ENCODE measurements around the gene PACS1.

The PACS1 gene

DNA sequence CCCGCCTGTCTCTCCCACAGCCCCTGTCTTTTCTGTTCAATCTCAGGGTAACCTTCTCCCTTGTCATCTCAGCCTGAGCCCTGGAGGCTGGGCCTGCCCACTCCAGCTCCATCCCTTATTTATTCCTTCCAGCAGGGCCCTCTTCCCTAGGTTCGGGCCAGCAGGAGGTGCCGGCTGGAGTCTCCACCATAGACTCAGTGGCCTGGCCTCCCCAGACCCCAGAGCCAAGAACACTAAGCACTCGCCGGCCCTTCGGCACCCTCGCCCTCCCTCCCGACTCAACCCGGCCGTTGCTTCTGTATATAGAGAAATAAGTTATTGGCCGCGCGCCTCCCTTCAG is 196.9 kb downstream of the PACS1 start:
- TF ChIP-seq, protein P1, sequence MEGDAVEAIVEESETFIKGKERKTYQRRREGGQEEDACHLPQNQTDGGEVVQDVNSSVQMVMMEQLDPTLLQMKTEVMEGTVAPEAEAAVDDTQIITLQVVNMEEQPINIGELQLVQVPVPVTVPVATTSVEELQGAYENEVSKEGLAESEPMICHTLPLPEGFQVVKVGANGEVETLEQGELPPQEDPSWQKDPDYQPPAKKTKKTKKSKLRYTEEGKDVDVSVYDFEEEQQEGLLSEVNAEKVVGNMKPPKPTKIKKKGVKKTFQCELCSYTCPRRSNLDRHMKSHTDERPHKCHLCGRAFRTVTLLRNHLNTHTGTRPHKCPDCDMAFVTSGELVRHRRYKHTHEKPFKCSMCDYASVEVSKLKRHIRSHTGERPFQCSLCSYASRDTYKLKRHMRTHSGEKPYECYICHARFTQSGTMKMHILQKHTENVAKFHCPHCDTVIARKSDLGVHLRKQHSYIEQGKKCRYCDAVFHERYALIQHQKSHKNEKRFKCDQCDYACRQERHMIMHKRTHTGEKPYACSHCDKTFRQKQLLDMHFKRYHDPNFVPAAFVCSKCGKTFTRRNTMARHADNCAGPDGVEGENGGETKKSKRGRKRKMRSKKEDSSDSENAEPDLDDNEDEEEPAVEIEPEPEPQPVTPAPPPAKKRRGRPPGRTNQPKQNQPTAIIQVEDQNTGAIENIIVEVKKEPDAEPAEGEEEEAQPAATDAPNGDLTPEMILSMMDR (IDR thresholded peaks at IDR 0.05; ENCODE audit: low read depth, low read length), result no peak; the same call in 1 of the 2 replicates
- no peak for DNase-seq (ENCODE audit: extremely low read depth, low read depth)

- DNase-seq (ENCODE audit: extremely low read depth, low read depth), result peak; percentile 74
- TF ChIP-seq, protein P1 (IDR thresholded peaks at IDR 0.05; ENCODE audit: low read depth, low read length), result no peak; the same call in 1 of the 2 replicates
Measured at GRCh38 chr11:66267379-66268243, 197.5 kb downstream of the PACS1 start.

- TF ChIP-seq, protein P1 (IDR thresholded peaks at IDR 0.05; ENCODE audit: low read depth, low read length), result no peak
Measured at GRCh38 chr11:66268244-66268951, 198.3 kb downstream of the PACS1 start, which contains the start of gene RAB1B. RAB1B (plus strand) TSS chr11:66268639; CDS start chr11:66268680, 41 bp downstream.

DNA sequence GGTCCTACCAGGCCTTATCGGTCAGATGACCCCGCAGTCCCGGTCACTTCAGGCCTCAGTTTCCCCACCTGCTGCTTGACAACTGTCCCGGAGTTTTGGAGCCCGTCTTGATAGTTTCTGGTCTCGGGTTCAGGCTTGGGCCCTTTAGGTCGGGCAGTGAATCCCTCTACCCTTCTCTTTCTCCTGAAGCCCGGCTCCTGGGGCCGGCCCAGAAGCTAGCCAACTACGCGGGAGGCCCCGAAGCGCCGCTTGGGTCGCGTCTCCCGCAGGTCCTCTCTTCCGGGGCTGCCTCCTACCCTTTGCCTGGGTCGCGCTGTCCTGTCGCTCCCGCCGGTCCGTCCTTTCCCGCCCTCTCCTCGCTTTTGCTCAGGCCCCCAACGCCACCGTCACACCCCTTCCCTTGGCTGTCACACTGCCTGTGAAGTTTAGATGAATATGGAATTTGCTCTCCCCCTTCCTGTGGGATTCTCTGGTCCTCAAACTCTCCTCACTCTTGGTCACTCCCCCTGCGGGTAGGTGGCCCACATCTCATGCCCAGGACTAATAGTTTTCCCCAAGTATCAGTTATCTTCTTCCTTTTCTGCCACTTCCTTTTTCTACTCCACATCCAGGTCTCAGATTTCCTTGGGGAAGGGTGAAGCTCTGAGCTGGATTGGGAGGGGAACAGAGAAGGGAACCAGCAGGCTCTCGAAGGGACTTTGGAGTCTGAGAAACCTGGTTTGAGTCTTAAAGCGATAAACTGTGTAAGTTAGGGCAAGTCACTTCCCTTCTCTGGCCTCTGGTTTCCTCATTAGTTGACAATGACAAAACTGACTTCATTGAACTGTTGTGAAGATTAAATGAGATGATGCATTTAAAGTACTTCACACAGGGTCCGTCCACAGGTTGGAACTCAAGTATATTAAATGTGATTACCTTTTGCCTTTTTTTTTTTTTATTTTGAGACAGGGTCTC is 199.2 kb downstream of the PACS1 start:
- TF ChIP-seq, protein P1 (IDR thresholded peaks at IDR 0.05; ENCODE audit: low read depth, low read length), result peak; percentile 35
- no peak for DNase-seq (ENCODE audit: extremely low read depth, low read depth)

More at GRCh38 chr11:66268244-66268951, 198.3 kb downstream of the PACS1 start, which contains the start of gene RAB1B:
- peak; percentile 99 for DNase-seq (ENCODE audit: extremely low read depth, low read depth)

GRCh38 chr11:66271816-66272215 is 201.7 kb downstream of the PACS1 start:
- no peak for DNase-seq (ENCODE audit: extremely low read depth, low read depth)

DNA sequence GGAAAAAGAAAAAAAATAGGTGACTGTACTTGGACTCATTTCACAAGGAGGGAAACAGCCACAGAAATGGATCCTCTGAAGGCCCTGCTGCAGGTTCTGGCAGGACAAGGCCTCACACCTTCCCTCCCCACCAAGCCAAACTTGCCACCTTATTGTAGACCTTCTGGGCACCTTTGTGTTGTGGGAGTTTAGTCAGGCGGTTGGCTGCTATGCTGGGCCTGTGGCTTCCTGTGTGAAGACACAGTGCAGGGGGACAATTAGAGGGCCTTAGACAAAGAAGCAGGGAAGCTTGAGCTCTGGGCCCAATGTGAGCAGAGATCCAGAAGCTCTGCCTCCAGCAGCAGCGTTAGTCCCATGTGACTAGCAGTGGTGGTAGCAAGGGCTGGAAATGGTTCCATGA is 202.5 kb downstream of the PACS1 start:
- TF ChIP-seq, protein P1 (IDR thresholded peaks at IDR 0.05; ENCODE audit: low read depth, low read length), result no peak
- no peak for DNase-seq (ENCODE audit: extremely low read depth, low read depth)

More at GRCh38 chr11:66271816-66272215, 201.7 kb downstream of the PACS1 start:
- TF ChIP-seq, protein P1 (IDR thresholded peaks at IDR 0.05; ENCODE audit: low read depth, low read length), result no peak
